GM12891 (cell line): ENCODE results near the gene DTD1.

Experiments used
- POLR2A ChIP-seq: IDR thresholded peaks from 2 replicates; pipeline ENCODE4 v1.6.1; 2011; ENCODE audit warnings: low read depth, low read length, control low read depth
- POLR2AphosphoS5 ChIP-seq: IDR thresholded peaks from 2 replicates; pipeline ENCODE4 v1.6.1; 2011; ENCODE audit warnings: low read depth, low read length, control low read depth
- TAF1 ChIP-seq: IDR thresholded peaks from 2 replicates; pipeline ENCODE4 v1.6.1; 2011; ENCODE audit warnings: low read depth, low read length, control low read depth

GRCh38 chr20:18811904-18812303 is 224.1 kb downstream of the DTD1 start:
- TF ChIP-seq POLR2AphosphoS5 = no peak
- TF ChIP-seq POLR2A = no peak
- no peak for TF ChIP-seq TAF1
